IPS-18c (cell line): ENCODE data around the gene BCL2L12.
"Not testable (repeated sequence)": the region's sequence is repeated elsewhere in the genome, so short reads cannot be mapped to it uniquely, and the experiment has no call there.

Experiments
- H3K4me3 ChIP-seq: 2 replicates; pipeline ENCODE4 v1.7.0; 2013; ENCODE audit warnings: low read depth, mild to moderate bottlenecking, low read length, moderate library complexity; ENCODE audit not compliant: insufficient read depth
- H3K9me3 ChIP-seq: one replicate; pipeline ENCODE4 v1.6.1; 2013; ENCODE audit warnings: mild to moderate bottlenecking, low read length, moderate library complexity; ENCODE audit not compliant: control insufficient read depth, insufficient read depth

Gene BCL2L12

DNA sequence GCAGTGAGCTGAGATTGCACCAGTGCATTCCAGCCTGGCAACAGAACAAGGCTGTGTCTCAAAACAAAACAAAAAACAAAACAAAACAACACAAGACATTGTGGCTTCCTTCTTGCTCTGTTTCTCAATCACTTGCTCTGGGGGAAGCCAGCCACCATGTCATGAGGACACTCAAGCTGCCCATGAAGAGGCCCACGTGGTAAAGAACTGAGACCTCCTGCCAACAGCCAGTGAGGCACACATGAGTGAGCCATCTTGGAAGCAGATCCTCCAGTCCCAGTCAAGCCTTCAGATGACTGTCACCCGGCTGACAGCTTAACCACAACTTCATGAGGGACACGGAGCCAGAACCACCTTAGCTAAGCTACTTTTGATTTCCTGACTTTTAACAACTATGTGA is 50.4 kb downstream of the BCL2L12 start:
- no peak overlapping the region for H3K4me3 ChIP-seq
- H3K9me3 ChIP-seq: no peaks in the 10 kb centered on the region

GRCh38 chr19:49718511-49718910 is 52.8 kb downstream of the BCL2L12 start:
- Histone ChIP-seq H3K4me3 (no peak overlapping the region), H3K9me3 (no peaks in the 10 kb centered on the region)

DNA sequence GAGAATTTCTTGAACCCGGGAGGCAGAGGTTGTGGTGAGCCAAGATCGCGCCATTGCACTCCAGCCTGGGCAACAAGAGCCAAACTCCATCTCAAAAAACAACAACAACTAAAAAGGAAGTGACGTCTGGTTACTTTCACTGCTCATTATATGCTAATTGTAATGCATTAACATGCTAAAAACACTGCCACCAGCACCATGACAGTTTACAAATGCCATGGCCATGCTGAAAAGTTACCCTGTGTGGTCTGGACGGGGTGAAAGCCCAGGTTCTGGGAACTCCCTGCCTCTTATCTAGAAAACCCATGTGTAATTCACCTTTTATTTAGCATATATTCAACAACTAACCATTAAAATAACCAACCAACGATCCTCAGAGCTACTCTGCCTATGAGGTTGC is 53.3 kb downstream of the BCL2L12 start:
- Histone ChIP-seq H3K9me3 (no peaks in the 10 kb centered on the region), H3K4me3 (no peak overlapping the region)

DNA sequence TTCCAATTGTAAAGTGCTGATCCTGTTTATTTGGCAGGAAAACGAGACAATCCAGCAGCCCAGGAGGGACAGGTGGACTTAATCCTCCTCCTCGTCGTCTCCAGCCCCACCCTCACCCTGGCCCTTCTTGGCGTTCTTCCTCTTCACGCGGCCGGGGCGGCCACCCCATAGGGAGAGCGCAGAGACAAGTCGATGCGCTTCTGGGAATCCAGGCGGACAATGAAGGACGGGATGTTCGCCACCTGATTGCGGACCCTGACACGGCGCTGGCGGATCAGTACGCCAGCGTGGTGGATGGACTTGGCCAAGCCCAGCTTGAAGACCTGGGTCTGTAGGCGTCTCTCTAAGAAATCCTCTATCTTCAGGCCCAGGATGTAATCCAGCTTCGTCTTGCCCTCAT is 53.7 kb downstream of the BCL2L12 start:
- H3K9me3 ChIP-seq: not testable (repeated sequence)

More for the DNA sequence above, 53.7 kb downstream of the BCL2L12 start:
- H3K4me3 ChIP-seq: not testable (repeated sequence)
